GM19025 (cell line): ENCODE measurements around the gene NUP214.
"Not testable (repeated sequence)": the region's sequence is repeated elsewhere in the genome, so short reads cannot be mapped to it uniquely, and the experiment has no call there.

Experiments used
- ATAC-seq: cut with Tn5 transposase; IDR thresholded peaks from one replicate; pipeline ENCODE4 v1.9.1; 2021; ENCODE audit warnings: mild to moderate bottlenecking, low read depth, moderate library complexity; ENCODE audit not compliant: unreplicated experiment

The NUP214 gene

GRCh38 chr9:131227112-131227958 lies 101.9 kb downstream of the NUP214 start:
- ATAC-seq = no peak

- no peak for ATAC-seq
Observed at GRCh38 chr9:131227959-131228460, 102.6 kb downstream of the NUP214 start.

GRCh38 chr9:131228988-131229387 lies 103.6 kb downstream of the NUP214 start:
- ATAC-seq = no peak

- no peak for ATAC-seq
Observed at GRCh38 chr9:131233556-131233955, 108.2 kb downstream of the NUP214 start.

- no peak for ATAC-seq
Observed at GRCh38 chr9:131233995-131234394, 108.6 kb downstream of the NUP214 start.

- ATAC-seq = no peak
Observed at GRCh38 chr9:131234799-131235479, 109.6 kb downstream of the NUP214 start.

GRCh38 chr9:131235480-131235851 lies 110.1 kb downstream of the NUP214 start:
- no peak for ATAC-seq

GRCh38 chr9:131236161-131236560 lies 110.8 kb downstream of the NUP214 start:
- ATAC-seq = no peak

- no peak for ATAC-seq
Observed at GRCh38 chr9:131236761-131237160, 111.4 kb downstream of the NUP214 start.

GRCh38 chr9:131237291-131237690 lies 111.9 kb downstream of the NUP214 start:
- no peak for ATAC-seq

GRCh38 chr9:131237931-131238401 lies 112.6 kb downstream of the NUP214 start:
- ATAC-seq = peak; percentile 92

- ATAC-seq = no peak
Observed at GRCh38 chr9:131238402-131239021, 113.1 kb downstream of the NUP214 start.

GRCh38 chr9:131239161-131239975 lies 114.0 kb downstream of the NUP214 start:
- ATAC-seq = no peak

GRCh38 chr9:131240047-131240921 lies 114.9 kb downstream of the NUP214 start:
- ATAC-seq = no peak

GRCh38 chr9:131244331-131244730 lies 118.9 kb downstream of the NUP214 start:
- not testable (repeated sequence) for ATAC-seq

GRCh38 chr9:131246618-131247017 lies 121.2 kb downstream of the NUP214 start:
- no peak for ATAC-seq

GRCh38 chr9:131252120-131252519 lies 126.7 kb downstream of the NUP214 start:
- ATAC-seq = no peak

- no peak for ATAC-seq
Observed at GRCh38 chr9:131253891-131254491, 128.6 kb downstream of the NUP214 start.

GRCh38 chr9:131254626-131255025 lies 129.2 kb downstream of the NUP214 start:
- no peak for ATAC-seq
